Activated naive CD8-positive, alpha-beta T cell (primary cell): ENCODE measurements around the gene CEP70.
A peak's percentile ranks its signal among the peaks of the same experiment; 100 is the strongest.
"Not testable (repeated sequence)": the region's sequence is repeated elsewhere in the genome, so short reads cannot be mapped to it uniquely, and the experiment has no call there.

ENCODE experiments used
- H3K27ac Mint-ChIP-seq: one replicate; pipeline ENCODE4 v1.8.0; 2021; ENCODE audit warnings: mixed read lengths
- H3K27me3 Mint-ChIP-seq: one replicate; pipeline ENCODE4 v1.8.0; 2021; ENCODE audit warnings: mixed read lengths
- H3K36me3 Mint-ChIP-seq: one replicate; pipeline ENCODE4 v1.8.0; 2021; ENCODE audit warnings: mixed read lengths
- H3K4me1 Mint-ChIP-seq: one replicate; pipeline ENCODE4 v1.8.0; 2021; ENCODE audit warnings: low read depth, mixed read lengths
- H3K4me3 Mint-ChIP-seq: one replicate; pipeline ENCODE4 v1.8.0; 2021; ENCODE audit warnings: mild to moderate bottlenecking, mixed read lengths
- H3K9me3 Mint-ChIP-seq: one replicate; pipeline ENCODE4 v1.8.0; 2021; ENCODE audit warnings: low read depth, mixed read lengths

CEP70 gene, protein sequence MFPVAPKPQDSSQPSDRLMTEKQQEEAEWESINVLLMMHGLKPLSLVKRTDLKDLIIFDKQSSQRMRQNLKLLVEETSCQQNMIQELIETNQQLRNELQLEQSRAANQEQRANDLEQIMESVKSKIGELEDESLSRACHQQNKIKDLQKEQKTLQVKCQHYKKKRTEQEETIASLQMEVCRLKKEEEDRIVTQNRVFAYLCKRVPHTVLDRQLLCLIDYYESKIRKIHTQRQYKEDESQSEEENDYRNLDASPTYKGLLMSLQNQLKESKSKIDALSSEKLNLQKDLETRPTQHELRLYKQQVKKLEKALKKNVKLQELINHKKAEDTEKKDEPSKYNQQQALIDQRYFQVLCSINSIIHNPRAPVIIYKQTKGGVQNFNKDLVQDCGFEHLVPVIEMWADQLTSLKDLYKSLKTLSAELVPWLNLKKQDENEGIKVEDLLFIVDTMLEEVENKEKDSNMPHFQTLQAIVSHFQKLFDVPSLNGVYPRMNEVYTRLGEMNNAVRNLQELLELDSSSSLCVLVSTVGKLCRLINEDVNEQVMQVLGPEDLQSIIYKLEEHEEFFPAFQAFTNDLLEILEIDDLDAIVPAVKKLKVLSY

DNA sequence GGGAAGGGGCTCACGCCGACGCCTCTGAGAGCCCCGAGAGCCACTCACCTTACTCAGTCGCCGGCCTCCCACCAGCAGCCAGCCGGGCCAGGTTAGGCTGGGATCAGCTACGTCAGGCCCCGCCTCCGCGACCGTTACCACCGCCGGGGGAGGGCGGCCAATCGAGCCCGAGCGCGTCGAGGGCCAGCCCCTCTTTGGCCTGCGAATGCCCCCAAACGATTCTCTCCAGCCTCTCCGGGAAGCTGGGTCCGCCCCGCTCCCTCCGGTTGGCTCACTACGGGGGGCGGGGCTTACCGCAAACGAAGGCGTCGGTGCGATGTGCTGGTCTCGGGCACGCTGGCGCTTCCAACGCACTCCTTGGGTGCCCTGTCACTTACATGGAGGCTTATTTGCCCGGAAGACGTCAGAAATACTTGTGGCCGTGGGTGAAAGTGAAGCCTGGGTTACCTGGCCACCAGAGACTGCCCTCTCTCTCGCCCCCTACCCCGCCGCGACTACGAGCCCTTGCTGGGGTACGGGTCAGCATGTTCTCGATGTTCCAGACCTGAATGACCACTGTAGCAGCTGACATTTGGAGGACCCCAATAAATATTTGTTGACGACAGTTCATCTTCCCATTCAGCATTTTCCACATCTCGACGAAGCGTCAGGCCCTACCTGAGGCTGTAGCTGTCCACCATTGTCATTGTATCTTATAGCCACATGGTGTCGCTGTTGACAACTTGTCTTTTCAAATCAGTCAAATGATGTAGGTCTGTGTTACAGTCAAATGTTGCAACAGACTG lies at the start of gene CEP70:
TSS of gene CEP70 (minus strand) at position 111 of the 785 bp plus-strand sequence. CDS start 21,333 bp downstream, outside the sequence.
- H3K27ac Mint-ChIP-seq, result peak within 1 kb of the TSS; percentile 94
- peaks cover 2% of the 10 kb centered on the region for H3K36me3 Mint-ChIP-seq
- H3K4me1 Mint-ChIP-seq, result peaks cover 12% of the 10 kb centered on the region
- H3K4me3 Mint-ChIP-seq, result peak within 1 kb of the TSS; percentile 92
- H3K27me3 Mint-ChIP-seq, result no peaks in the 10 kb centered on the region
- H3K9me3 Mint-ChIP-seq, result no peaks in the 10 kb centered on the region

DNA sequence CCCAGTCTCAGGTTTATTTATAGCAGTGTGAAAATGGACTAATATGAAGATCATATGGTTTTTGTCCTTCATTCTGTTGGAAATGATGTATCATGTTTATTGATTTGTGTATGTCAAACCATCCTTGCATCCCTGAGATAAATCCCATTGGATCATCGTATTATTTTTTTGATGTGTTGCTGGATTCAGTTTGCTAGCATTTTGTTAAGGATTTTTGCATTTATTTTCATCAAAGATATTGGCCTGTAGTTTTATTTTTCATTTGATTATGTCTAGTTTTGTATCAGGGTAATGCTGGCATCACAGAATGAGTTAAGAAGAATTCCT lies 48.8 kb upstream of the CEP70 start:
- Mint-ChIP-seq H3K27me3 (no peaks in the 10 kb centered on the region), H3K4me1 (no peaks in the 10 kb centered on the region), H3K27ac (no peak overlapping the region), H3K9me3 (peaks cover 21% of the 10 kb centered on the region), H3K4me3 (no peak overlapping the region), H3K36me3 (peaks cover 7% of the 10 kb centered on the region)

DNA sequence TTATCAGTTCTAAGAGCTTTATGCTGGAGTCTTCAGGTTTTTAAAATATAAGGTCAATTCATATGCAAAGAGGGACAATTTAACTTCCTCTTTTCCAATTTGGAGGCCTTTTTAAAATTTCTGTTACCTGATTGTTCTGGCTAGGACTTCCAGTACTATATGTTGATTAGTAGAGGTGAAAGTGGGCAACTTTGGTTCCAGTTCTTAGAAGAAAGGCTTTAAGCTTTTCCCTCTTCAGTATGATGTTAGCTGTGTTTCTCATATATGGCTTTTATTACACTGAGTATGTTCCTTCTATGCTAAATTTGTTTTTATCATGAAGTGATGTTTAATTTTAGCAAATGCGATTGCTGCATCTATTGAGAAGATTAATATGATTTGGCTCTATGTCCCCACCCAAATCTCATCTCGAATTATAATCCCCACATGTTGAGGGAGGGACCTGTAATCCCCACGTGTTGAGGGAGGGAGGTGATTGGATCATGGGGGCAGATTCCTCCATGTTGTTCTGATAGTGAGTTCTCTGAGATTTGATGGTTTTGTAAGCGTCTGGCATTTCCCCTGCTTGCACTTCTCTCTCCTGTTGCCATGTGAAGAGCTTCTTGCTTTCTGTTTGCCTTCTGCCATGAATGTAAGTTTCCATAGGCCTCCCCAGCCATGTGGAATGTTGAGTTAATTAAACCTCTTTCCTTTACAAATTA lies 48.3 kb upstream of the CEP70 start:
- H3K27ac Mint-ChIP-seq, result no peak overlapping the region
- no peaks in the 10 kb centered on the region for H3K27me3 Mint-ChIP-seq
- no peaks in the 10 kb centered on the region for H3K4me1 Mint-ChIP-seq
- H3K36me3 Mint-ChIP-seq, result peaks cover 7% of the 10 kb centered on the region
- no peak overlapping the region for H3K4me3 Mint-ChIP-seq
- H3K9me3 Mint-ChIP-seq, result peaks cover 21% of the 10 kb centered on the region

DNA sequence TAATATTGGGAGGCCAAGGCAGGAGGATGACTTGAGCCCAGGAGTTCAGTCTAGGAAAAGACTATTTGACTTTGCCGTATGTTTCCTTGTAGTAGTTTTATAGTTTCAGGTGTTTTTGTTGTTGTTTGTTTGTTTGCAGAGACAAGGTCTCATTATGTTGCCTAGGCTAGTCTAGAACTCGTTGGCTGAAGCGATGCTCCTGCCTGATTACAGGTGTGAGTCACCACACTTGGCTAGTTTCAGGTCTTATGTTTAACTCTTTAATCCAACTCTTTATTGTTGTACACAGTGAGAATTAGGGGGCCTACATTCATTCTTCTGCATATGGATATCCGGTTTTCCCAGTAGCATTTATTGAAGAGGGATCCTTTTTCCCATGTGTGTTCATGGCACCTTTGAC lies 46.5 kb upstream of the CEP70 start:
- no peak overlapping the region for H3K4me3 Mint-ChIP-seq
- peaks cover 5% of the 10 kb centered on the region for H3K36me3 Mint-ChIP-seq
- H3K9me3 Mint-ChIP-seq, result peaks cover 12% of the 10 kb centered on the region
- no peak overlapping the region for H3K27ac Mint-ChIP-seq
- no peaks in the 10 kb centered on the region for H3K4me1 Mint-ChIP-seq
- no peaks in the 10 kb centered on the region for H3K27me3 Mint-ChIP-seq

DNA sequence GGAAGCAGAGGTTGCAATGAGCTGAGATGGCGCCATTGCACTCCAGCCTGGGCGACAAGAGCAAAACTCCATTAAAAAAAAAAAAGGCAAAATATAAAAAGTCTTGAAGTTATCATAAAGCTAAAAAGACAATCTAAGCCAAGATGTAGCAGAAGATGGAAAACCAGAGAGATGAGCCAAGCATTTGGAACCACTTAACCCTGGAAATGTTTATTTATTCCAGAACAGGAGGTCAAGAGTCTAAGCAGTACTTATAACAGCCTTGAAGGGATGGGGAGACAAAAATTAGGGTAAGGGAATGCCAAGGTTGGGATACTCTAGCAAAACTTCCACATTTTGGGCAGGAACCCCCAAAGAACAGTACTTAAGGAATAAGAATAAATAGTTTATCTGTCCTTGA lies 44.6 kb upstream of the CEP70 start:
- H3K27ac Mint-ChIP-seq, result no peak overlapping the region
- peaks cover 9% of the 10 kb centered on the region for H3K36me3 Mint-ChIP-seq
- H3K27me3 Mint-ChIP-seq, result no peaks in the 10 kb centered on the region
- H3K4me1 Mint-ChIP-seq, result no peaks in the 10 kb centered on the region
- H3K4me3 Mint-ChIP-seq, result no peak overlapping the region
- peaks cover 4% of the 10 kb centered on the region for H3K9me3 Mint-ChIP-seq

DNA sequence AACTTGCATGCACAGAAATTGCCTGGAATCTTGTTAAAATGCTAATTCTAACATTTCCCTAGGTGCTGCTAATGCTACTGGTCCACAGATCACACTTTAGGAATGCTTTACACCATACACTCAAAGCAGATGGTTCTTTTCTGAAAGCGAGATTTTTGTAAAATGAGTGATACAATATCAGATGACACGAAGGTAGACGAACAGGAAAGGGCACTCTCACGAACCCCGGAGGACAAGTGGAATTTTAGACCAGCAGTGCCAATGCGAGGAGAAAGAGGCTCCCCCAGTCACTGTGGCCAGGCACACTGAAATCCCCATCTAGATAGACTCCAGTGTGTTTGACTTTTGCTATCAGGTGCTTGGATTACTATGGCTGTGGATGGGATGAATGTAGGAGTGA lies 35.5 kb upstream of the CEP70 start:
- Mint-ChIP-seq H3K27ac (no peak overlapping the region), H3K4me1 (no peaks in the 10 kb centered on the region), H3K27me3 (no peaks in the 10 kb centered on the region), H3K36me3 (peaks cover 15% of the 10 kb centered on the region), H3K9me3 (no peaks in the 10 kb centered on the region), H3K4me3 (no peak overlapping the region)

DNA sequence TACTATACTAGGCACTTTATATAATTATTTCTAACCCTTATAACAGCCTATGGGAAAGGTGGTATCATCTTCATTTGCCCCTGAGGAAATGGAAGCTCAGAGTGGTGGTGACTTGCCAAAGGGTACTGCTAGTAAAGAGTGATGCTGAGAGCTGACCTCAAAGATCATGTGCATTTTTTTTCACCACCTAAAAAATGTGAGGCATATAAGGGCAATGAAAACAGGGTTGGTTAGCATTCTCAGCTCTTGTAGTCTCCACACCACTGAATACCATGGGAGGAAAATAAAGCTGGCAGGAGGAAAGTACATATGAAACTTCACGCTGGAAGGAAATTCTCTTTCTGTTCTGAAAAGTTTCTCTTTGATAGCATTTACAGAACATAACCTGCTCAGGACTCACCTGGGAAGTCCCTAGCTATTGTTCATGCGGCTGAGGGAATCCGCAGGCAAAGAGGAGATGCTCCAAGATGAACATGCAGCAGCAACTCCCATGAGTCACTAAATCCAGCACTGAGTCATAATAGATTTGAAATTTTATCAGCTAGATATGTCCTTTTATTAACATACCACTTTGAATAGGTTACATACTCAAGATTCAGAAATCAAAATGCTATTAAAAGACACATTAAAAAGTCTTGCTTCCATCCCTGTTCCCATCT lies 31.8 kb upstream of the CEP70 start:
- no peak overlapping the region for H3K27ac Mint-ChIP-seq

DNA sequence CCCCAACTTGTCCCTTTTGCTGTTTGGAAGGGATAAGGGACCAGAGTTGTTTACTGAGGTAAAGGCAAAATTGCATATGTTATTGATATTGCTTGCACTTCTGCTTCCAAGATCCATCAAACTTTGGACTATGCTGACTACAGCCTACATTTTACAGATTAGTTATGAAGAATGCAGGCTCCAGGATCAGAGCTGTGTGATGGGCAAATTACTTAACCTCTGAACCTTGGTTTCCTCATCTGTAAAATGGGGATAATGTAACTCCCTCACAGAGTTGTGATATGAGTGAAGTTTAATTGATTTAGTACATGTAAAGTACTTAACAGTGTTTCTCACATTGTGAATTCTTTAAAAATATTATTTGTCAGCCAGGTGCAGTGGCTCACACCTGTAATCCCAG lies 30.5 kb upstream of the CEP70 start:
- H3K9me3 Mint-ChIP-seq, result no peaks in the 10 kb centered on the region
- no peaks in the 10 kb centered on the region for H3K27me3 Mint-ChIP-seq
- H3K27ac Mint-ChIP-seq, result no peak overlapping the region
- H3K4me3 Mint-ChIP-seq, result no peak overlapping the region
- no peaks in the 10 kb centered on the region for H3K4me1 Mint-ChIP-seq
- H3K36me3 Mint-ChIP-seq, result peaks cover 12% of the 10 kb centered on the region

More for the DNA sequence above, 31.8 kb upstream of the CEP70 start:
- Mint-ChIP-seq H3K4me1 (no peaks in the 10 kb centered on the region), H3K4me3 (no peak overlapping the region), H3K27me3 (no peaks in the 10 kb centered on the region), H3K9me3 (no peaks in the 10 kb centered on the region), H3K36me3 (peaks cover 14% of the 10 kb centered on the region)

DNA sequence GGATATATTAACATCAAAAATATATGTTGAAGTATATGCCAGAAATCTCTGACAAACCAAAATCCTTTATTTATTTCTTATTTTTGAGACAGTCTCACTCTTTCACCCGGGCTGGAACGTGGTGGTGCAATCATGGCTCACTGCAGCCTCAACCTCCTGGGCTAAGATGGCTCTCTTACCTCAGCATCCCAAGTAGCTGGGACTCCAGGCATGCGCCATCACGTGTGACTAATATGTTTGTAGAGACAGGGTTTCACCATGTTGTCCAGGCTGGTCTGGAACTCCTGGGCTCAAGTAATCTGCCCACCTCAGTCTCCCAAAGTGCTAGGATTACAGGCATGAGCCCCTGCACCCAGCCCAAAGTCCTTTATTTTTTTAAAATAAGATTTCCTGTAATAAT lies 26.4 kb upstream of the CEP70 start:
- Mint-ChIP-seq H3K4me1 (no peaks in the 10 kb centered on the region), H3K4me3 (no peak overlapping the region), H3K27me3 (no peaks in the 10 kb centered on the region), H3K36me3 (peaks cover 8% of the 10 kb centered on the region), H3K9me3 (no peaks in the 10 kb centered on the region), H3K27ac (no peak overlapping the region)

DNA sequence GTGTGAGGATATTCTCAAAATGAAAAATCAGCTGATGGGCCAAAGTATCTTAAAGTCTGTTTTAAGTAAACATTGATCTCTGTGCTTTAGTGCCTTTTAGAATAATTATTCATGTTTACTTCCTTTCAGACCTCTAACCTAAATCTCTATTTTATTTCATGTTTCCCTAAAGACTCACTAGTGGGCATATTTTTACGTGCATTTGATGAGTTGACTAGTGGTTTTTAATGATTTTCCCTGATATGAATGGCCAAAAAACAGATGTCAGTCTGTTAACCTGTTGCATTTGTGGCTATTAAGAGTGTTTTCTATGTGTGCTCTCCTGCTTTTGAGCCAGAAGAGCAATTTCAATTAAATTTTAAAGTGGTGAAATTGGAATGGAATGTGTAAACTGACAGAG lies 21.4 kb upstream of the CEP70 start:
- no peaks in the 10 kb centered on the region for H3K27me3 Mint-ChIP-seq
- peaks cover 2% of the 10 kb centered on the region for H3K4me1 Mint-ChIP-seq
- H3K27ac Mint-ChIP-seq, result no peak overlapping the region
- no peak overlapping the region for H3K4me3 Mint-ChIP-seq
- H3K9me3 Mint-ChIP-seq, result no peaks in the 10 kb centered on the region
- peaks cover 6% of the 10 kb centered on the region for H3K36me3 Mint-ChIP-seq

DNA sequence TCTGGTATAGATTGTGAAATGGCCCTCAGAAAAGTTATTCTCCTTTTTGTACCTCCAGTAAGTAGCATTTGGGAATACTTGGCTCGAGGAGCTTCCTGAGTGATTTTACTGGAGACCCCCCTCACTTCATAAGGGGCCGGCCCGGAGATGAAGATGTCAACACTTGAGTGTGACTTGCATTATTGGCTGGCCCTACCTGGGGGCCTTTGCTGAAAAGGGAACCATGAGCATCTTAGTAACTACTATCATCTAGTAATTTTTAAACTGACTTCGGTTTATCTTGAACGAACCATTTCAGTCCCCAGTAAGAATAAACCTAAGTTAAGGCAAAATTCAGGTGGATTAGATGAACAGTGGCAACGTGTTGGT lies 15.8 kb upstream of the CEP70 start:
- H3K27ac Mint-ChIP-seq, result peak overlapping the region; percentile 88
- H3K4me1 Mint-ChIP-seq, result peaks cover 14% of the 10 kb centered on the region
- no peaks in the 10 kb centered on the region for H3K9me3 Mint-ChIP-seq
- peak overlapping the region; percentile 87 for H3K4me3 Mint-ChIP-seq
- H3K27me3 Mint-ChIP-seq, result no peaks in the 10 kb centered on the region
- peaks cover 3% of the 10 kb centered on the region for H3K36me3 Mint-ChIP-seq

DNA sequence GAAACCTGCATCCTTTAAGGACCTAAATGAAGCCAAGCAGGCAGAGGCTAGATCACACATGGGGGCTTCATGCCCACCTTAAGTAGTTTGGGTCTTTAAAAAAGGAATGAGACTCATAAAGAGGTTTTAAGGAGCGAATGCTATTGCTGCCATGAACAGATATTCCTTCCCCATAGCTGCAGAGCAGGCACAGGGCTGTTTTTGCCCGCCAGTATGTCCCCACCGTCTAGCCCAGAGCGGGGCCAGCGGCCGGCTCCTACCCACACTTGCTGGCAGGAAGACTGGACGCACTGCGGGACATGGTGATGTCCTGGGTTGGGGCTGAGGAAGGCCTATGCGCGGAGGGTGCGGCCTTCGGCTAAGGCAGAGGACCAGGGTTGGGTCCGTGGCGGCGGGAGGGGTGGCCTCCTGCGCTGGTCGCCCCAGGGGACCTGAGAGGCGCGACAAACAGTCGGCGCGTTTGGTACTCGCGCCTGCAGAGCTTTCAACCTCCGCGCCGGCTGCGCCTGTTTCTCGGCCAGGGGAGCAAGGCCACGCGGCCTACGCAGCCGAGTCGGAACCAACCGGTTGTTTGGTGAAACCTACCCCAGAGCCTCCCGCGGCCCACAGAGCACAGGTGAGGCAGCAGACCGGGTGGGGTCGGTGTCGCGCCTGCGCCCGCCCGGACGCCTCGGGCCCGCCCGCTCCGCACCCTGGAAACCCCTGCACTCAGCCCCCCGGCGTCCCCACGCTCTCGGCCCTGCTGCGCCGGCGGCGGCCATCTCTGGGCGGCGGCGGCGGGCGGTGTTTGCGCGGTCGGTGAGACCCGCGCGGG lies 14.5 kb upstream of the CEP70 start, which contains the start of gene FAIM:
TSS of gene FAIM (plus strand) at position 450 of the 814 bp plus-strand sequence. CDS start 10,956 bp downstream, outside the sequence.
- Mint-ChIP-seq H3K9me3 (no peaks in the 10 kb centered on the region), H3K36me3 (peaks cover 7% of the 10 kb centered on the region), H3K4me3 (peak within 1 kb of the TSS; percentile 87), H3K27me3 (no peaks in the 10 kb centered on the region), H3K4me1 (peaks cover 14% of the 10 kb centered on the region), H3K27ac (peak within 1 kb of the TSS; percentile 88)

DNA sequence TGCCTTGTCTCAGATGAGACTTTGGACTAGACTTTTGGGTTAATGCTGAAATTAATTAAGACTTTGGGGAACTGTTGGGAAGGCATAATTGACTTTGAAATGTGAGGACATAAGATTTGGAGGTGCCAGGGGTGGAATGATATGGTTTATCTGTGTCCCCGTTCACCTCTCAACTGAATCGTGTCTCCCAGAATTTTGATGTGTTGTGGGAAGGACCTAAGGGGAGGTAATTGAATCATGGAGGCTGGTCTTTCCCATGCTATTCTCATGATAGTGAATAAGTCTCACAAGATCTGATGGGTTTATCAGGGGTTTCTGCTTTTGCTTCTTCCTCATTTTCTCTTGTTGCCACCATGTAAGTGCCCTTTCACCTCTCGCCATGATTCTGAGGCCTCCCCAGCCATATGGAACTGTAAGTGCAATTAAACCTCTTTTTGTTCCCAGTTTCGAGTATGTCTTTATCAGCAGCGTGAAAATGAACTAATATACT lies 10.1 kb upstream of the CEP70 start:
- not testable (repeated sequence) for H3K36me3 Mint-ChIP-seq, H3K4me3 Mint-ChIP-seq, H3K9me3 Mint-ChIP-seq, H3K27ac Mint-ChIP-seq, H3K27me3 Mint-ChIP-seq, H3K4me1 Mint-ChIP-seq

DNA sequence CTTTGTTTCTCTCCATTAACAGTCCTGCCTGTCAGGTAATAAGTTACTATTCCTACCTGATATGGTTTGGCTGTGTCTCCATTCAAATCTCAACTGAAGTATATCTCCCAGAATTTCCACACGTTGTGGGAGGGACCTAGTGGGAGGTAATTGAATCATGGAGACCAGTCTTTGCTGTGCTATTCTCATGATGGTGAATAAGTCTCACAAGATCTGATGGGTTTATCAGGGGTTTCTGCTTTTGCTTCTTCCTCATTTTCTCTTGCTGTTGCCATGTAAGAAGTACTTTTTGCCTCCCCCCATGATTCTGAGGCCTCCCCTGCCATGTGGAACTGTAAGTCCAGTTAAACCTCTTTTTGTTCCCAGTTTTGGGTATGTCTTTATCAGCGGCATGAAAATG lies 7.6 kb upstream of the CEP70 start:
- not testable (repeated sequence) for H3K36me3 Mint-ChIP-seq, H3K27me3 Mint-ChIP-seq, H3K4me3 Mint-ChIP-seq, H3K4me1 Mint-ChIP-seq, H3K9me3 Mint-ChIP-seq, H3K27ac Mint-ChIP-seq
